Endothelial cell of umbilical vein (primary cell): ENCODE results near the gene CT55. TPM values are rescaled to one million over a fixed set of nuclear protein-coding genes. Genes with fewer than 3 reads are reported as not detected.

Experiments
- BruUV-seq: library from RNA; stranded (reverse); fragments of 400-500 nt; replicated peaks from 2 replicates; lab custom pipeline; 2021; lab: Mats Ljungman, UMichigan
- CTCF ChIA-PET: fragments of 300-600, 350-600 bp; sonication (Branson Sonifier 250); formaldehyde crosslinking; loops from one replicate; lab custom pipeline; 2021; ENCODE audit warnings: antibody characterized with exemption, inconsistent platforms; lab: Charles Lee
- POLR2A ChIA-PET: fragments of 300-600, 350-600 bp; sonication (Branson Sonifier 250); formaldehyde crosslinking; loops from one replicate; lab custom pipeline; 2021; ENCODE audit warnings: antibody characterized with exemption, inconsistent platforms; lab: Charles Lee
- DNase-seq: peaks from one replicate; pipeline ENCODE4 v3.0.0-alpha.2; 2011; ENCODE audit warnings: low read depth, low spot score
- FAIRE-seq: peaks from 2 replicates; lab custom pipeline; 2011; peaks lifted over from hg19 to GRCh38; lab: Jason Lieb, UNC
- H2AFZ ChIP-seq: 2 replicates; pipeline ENCODE4 v1.6.0; 2012; ENCODE audit warnings: low read depth, low read length, control low read depth, inconsistent platforms
- H3K27ac ChIP-seq: 2 replicates; pipeline ENCODE4 v1.5.1; 2011; ENCODE audit warnings: low read depth, mild to moderate bottlenecking, control low read depth, low read length, moderate library complexity; ENCODE audit not compliant: insufficient read depth
- H3K27me3 ChIP-seq, 2 experiments: 2 replicates each; pipeline versions ENCODE4 v1.6.0 to v1.6.1; 2011; ENCODE audit warnings: low read length in 2 of 2, mixed read lengths in 1 of 2; ENCODE audit not compliant: control insufficient read depth in 2 of 2, insufficient read depth in 2 of 2
- H3K36me3 ChIP-seq, 2 experiments: 2 replicates in 1 of 2; 3 replicates in 1 of 2; pipeline ENCODE4 v1.5.1; 2011; ENCODE audit warnings: low read length in 2 of 2, mild to moderate bottlenecking in 1 of 2, moderate library complexity in 1 of 2; ENCODE audit not compliant: control insufficient read depth in 2 of 2, insufficient read depth in 2 of 2; ENCODE audit errors: extremely low read depth in 1 of 2
- H3K4me1 ChIP-seq: 3 replicates; pipeline ENCODE4 v1.5.1; 2011; ENCODE audit warnings: mild to moderate bottlenecking, low read length; ENCODE audit not compliant: control insufficient read depth, insufficient read depth; ENCODE audit errors: extremely low read depth
- H3K4me2 ChIP-seq: 2 replicates; pipeline ENCODE4 v1.6.1; 2011; ENCODE audit warnings: low read length, control low read depth, mixed read lengths; ENCODE audit not compliant: insufficient read depth
- H3K4me3 ChIP-seq, 3 experiments: fragments of 200-600 bp in 1 of 3; sonication (generic), shearing (Covaris generic) in 1 of 3; replicated peaks in 1 of 3; 2 replicates each; pipeline ENCODE4 v1.5.1; 2011 to 2016; ENCODE audit warnings: control low read depth in 3 of 3, low read length in 3 of 3, mild to moderate bottlenecking in 2 of 3, inconsistent platforms in 1 of 3, low read depth in 1 of 3, moderate library complexity in 1 of 3; ENCODE audit not compliant: insufficient read depth in 1 of 3
- H3K79me2 ChIP-seq: 2 replicates; pipeline ENCODE4 v1.6.0; 2012; ENCODE audit warnings: low read length, inconsistent platforms; ENCODE audit not compliant: control insufficient read depth, insufficient read depth
- H3K9ac ChIP-seq: replicated peaks from 2 replicates; pipeline ENCODE3; 2011; ENCODE audit warnings: low read length, control low read depth; ENCODE audit not compliant: insufficient read depth; ENCODE audit errors: extremely low read depth
- H3K9me1 ChIP-seq: replicated peaks from 3 replicates; pipeline ENCODE4 v1.6.0; 2011; ENCODE audit warnings: mild to moderate bottlenecking, low read length; ENCODE audit not compliant: control insufficient read depth, insufficient read depth; ENCODE audit errors: extremely low read depth
- H3K9me3 ChIP-seq: replicated peaks from 2 replicates; pipeline ENCODE4 v1.5.1; 2012; ENCODE audit warnings: low read length, inconsistent platforms; ENCODE audit not compliant: control insufficient read depth, insufficient read depth
- H4K20me1 ChIP-seq: replicated peaks from 2 replicates; pipeline ENCODE3; 2011; ENCODE audit warnings: mild to moderate bottlenecking, low read length; ENCODE audit not compliant: control insufficient read depth, insufficient read depth; ENCODE audit errors: extremely low read depth
- EZH2 ChIP-seq: IDR thresholded peaks from 2 replicates; pipeline ENCODE4 v1.6.1; 2012; ENCODE audit warnings: borderline replicate concordance, low read depth, mild to moderate bottlenecking, moderate library complexity, low read length, inconsistent platforms; ENCODE audit not compliant: severe bottlenecking
- FOS ChIP-seq: IDR thresholded peaks from 2 replicates; pipeline ENCODE4 v1.6.1; 2011; ENCODE audit warnings: mild to moderate bottlenecking, low read length, moderate library complexity, borderline replicate concordance; ENCODE audit not compliant: insufficient read depth
- GATA2 ChIP-seq: IDR thresholded peaks from 2 replicates; pipeline ENCODE4 v1.7.0; 2011; ENCODE audit warnings: low read depth, mild to moderate bottlenecking, moderate library complexity, mixed read lengths, low read length; ENCODE audit not compliant: insufficient read length, insufficient read depth
- JUN ChIP-seq: IDR thresholded peaks from 2 replicates; pipeline ENCODE4 v1.6.1; 2011; ENCODE audit warnings: borderline replicate concordance, low read depth; ENCODE audit not compliant: insufficient read length, insufficient read depth
- MYC ChIP-seq: IDR thresholded peaks from one replicate; pipeline ENCODE4 v1.6.1; 2011; ENCODE audit warnings: mild to moderate bottlenecking, low read depth, low read length
- POLR2A ChIP-seq: IDR thresholded peaks from 2 replicates; pipeline ENCODE4 v1.6.1; 2012; ENCODE audit warnings: low read depth, mild to moderate bottlenecking, control low read depth, low read length
- POLR2AphosphoS5 ChIP-seq: IDR thresholded peaks from 2 replicates; pipeline ENCODE4 v1.6.1; 2012; ENCODE audit warnings: low read depth, mild to moderate bottlenecking, control low read depth, low read length, moderate library complexity; ENCODE audit not compliant: insufficient read depth
- dilution Hi-C: fragments of 300-500 bp; cut with MboI; formaldehyde crosslinking; loops from one replicate; pipeline ENCODE4 v1.15.0; 2019; ENCODE audit warnings: low sequenced_read_pairs; ENCODE audit not compliant: extremely low pct_ligation_motif_present
- intact Hi-C: fragments of 100-400 bp; cut with micrococcal nuclease; formaldehyde crosslinking; loops from one replicate; pipeline ENCODE4 v1.10.0; 2022
- polyA plus RNA-seq, 4 experiments: library from polyadenylated mRNA; depleted of rRNA in 3 of 4; stranded (reverse) in 3 of 4; unstranded in 1 of 4; fragments of >200 nt; gene quantifications; 2 replicates each; pipeline versions ENCODE4 v1.2.1 to v1.2.3, GENCODE V29; 2011 to 2012; ENCODE audit warnings: missing spikeins in 1 of 4
- total RNA-seq: library from RNA; stranded (reverse); gene quantifications from 2 replicates; pipeline ENCODE4 v1.2.3, GENCODE V29; 2021
- TF ChIP-seq, protein P1 (sequence below): IDR thresholded peaks from 2 replicates; pipeline ENCODE4 v1.6.1; 2011; ENCODE audit not compliant: insufficient read depth, insufficient read length

The CT55 gene
- total and polyA plus RNA-seq, 2 donors (not counting 3 experiments of a cell fraction or from before 2014, with no cell fraction given) = not detected

- dilution Hi-C loops (no loop called here), intact Hi-C loops (no loop called here)
- no peak overlapping the region for H2AFZ ChIP-seq
- no peak overlapping the region for H3K4me2 ChIP-seq
- BruUV-seq = no TSS peak
- DNase-seq (no peak), FAIRE-seq (no peak)
- no peaks in the 10 kb centered on the region for H3K27me3 ChIP-seq
- no peaks in the 10 kb centered on the region for H3K9me1 ChIP-seq
- H3K27ac ChIP-seq = no peak overlapping the region
- no peaks in the 10 kb centered on the region for H3K9me3 ChIP-seq
- H3K4me3 ChIP-seq = no peak overlapping the region
- TF ChIP-seq GATA2 (no peak), POLR2A (no peak), MYC (no peak), POLR2AphosphoS5 (no peak)
- H4K20me1 ChIP-seq = no peaks in the 10 kb centered on the region
- H3K36me3 ChIP-seq = no peaks in the 10 kb centered on the region
- ChIA-PET POLR2A (no interaction called here), CTCF (no interaction called here)
- no peaks in the 10 kb centered on the region for H3K4me1 ChIP-seq
- H3K79me2 ChIP-seq = no peaks in the 10 kb centered on the region
- no peak overlapping the region for H3K9ac ChIP-seq
Measured at GRCh38 chrX:135193740-135194139, 22.5 kb upstream of the CT55 start.

- Histone ChIP-seq H3K4me2 (no peak overlapping the region), H3K4me3 (no peak overlapping the region), H2AFZ (no peak overlapping the region), H3K27ac (no peak overlapping the region), H3K27me3 (no peaks in the 10 kb centered on the region), H3K9me3 (no peaks in the 10 kb centered on the region), H3K36me3 (no peaks in the 10 kb centered on the region), H3K9me1 (no peaks in the 10 kb centered on the region), H4K20me1 (no peaks in the 10 kb centered on the region), H3K9ac (no peak overlapping the region), H3K79me2 (no peaks in the 10 kb centered on the region), H3K4me1 (no peaks in the 10 kb centered on the region)
- BruUV-seq = no TSS peak
- intact Hi-C loops = no loop called here
- CTCF ChIA-PET = no interaction called here
- no peak for TF ChIP-seq POLR2AphosphoS5
- TF ChIP-seq JUN = no peak
- no peak for TF ChIP-seq FOS
- TF ChIP-seq EZH2 = no peak
- no peak for TF ChIP-seq POLR2A
- TF ChIP-seq GATA2 = no peak
- TF ChIP-seq, protein P1, sequence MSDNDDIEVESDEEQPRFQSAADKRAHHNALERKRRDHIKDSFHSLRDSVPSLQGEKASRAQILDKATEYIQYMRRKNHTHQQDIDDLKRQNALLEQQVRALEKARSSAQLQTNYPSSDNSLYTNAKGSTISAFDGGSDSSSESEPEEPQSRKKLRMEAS = no peak
- DNase-seq = no peak
- POLR2A ChIA-PET = no interaction called here
- dilution Hi-C loops = no loop called here
- no peak for FAIRE-seq
Measured at GRCh38 chrX:135191838-135192237, 20.6 kb upstream of the CT55 start.
